GM19238 (cell line): ENCODE data around the gene TTLL7.
"Not testable (repeated sequence)": the region's sequence is repeated elsewhere in the genome, so short reads cannot be mapped to it uniquely, and the experiment has no call there.

Source experiments
- DNase-seq: peaks from one replicate; pipeline ENCODE4 v3.0.0; 2011; ENCODE audit warnings: low spot score; ENCODE audit not compliant: insufficient read length

Gene TTLL7

GRCh38 chr1:83996621-83997020 lies 2.3 kb downstream of the TTLL7 start:
- no peak for DNase-seq

- no peak for DNase-seq
These were observed 2.7 kb downstream of the TTLL7 start for GRCh38 chr1:83996191-83996590.

DNA sequence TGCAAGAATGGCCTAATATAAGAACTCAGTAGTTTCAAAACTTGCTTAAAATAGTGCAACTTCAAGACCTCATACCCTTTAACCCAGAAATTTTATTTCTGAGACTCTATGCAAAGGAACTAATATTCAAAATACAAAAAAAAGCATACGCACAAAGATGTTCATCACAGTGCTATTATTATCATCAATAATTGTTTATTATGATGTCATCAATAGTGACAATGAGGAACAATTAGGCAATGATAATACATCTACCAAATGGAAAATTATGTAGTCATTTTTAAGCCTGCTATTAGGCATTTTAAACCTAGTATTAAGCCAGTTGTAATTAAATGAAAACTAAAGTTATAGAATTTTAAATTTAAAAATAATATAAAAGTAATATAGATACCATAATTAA lies 3.3 kb downstream of the TTLL7 start:
- no peak for DNase-seq

DNA sequence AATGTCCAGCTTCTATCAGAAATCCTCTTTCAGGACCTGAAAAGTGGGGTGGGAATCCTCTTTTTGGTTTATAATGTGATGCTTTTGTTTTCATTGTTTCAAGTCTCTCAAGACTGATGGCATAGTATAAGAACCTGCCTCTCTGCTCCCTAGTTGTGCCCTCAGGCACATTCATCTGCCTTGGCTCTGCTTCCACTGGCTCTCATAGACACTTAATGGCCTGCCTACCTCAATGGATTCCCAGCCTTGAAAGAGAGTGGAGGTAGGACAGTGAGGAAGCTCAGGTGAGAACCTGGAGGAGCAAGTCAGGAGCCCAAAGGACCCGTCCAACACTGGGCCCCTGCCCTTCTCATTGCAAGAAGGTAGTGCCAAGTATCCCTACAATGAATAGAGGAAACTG lies 4.8 kb downstream of the TTLL7 start:
- DNase-seq = no peak

DNA sequence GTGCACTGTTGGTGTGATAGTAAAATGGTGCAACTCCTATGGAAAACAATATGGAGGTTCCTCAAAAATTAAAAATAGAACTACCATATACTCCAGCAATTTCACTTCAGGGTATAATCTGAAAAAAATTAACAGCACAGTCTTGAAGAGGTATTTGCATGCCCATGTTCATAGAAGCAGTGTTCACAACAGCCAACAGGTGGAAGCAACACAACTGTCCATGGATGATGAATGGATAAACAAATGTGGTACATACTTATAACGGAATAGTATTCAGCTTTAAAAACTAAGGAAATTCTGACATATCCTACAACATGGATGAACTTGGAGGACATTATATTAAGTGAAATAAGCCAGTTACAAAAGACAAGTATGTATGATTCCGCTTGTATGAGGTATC lies 8.2 kb downstream of the TTLL7 start:
- no peak for DNase-seq

DNA sequence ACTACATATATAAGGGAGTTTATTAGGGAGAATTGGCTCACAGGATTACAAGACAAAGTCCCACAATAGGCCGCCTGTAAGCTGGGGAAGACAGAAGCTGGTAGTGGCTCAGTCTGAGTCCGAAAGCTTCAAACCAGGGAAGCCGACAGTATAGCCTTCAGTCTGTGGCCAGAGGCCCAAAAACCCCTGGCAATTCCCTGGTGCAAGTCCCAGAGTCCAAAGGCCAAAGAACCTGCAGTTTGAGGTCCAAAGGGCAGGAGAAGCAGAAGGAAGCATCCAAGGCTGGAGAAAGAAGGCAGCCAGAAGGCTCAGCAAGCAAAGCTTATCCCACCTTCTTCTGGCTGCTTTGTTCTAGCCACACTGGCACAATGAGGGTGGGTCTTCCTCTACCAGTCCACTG lies 13.9 kb downstream of the TTLL7 start:
- DNase-seq = no peak

DNA sequence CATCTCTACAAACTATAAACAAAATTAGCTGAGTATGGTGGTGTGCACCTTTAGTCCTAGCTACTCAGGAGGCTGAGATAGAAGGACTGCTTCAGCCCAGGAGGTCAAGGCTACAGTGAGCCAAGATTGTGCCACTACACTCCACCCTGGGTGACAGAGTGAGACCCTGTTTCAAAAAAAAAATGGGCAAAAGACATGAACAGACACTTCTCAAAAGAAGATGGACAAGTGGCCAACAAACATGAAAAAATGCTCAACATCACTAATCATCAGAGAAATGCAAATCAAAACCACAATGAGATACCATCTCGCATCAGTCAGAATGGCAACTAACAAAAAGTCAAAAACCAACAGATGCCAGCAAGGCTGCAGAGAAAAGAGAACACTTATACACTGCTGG lies 15.0 kb downstream of the TTLL7 start:
- DNase-seq = not testable (repeated sequence)

DNA sequence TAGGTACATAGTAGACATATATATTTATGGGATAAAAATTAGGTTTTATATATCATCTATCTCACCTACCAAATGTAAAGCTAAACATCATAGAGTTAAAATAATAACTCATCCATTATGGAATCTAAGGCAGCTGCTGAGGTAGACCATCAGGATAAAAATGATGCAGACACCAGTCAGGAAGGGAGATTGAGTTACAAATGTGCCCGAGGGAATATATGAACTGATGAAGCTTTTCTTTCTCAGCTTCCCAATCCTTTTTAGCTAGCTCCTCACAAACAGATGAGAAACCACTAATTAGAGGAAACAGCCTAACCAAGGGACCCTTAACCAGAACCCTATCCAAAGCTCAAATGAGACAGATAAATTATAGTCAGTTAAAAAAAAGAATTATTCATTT lies 20.9 kb downstream of the TTLL7 start:
- no peak for DNase-seq

GRCh38 chr1:83976920-83977319 lies 22.0 kb downstream of the TTLL7 start:
- DNase-seq = no peak

- no peak for DNase-seq
These were observed 28.1 kb downstream of the TTLL7 start for GRCh38 chr1:83970802-83971201.

DNA sequence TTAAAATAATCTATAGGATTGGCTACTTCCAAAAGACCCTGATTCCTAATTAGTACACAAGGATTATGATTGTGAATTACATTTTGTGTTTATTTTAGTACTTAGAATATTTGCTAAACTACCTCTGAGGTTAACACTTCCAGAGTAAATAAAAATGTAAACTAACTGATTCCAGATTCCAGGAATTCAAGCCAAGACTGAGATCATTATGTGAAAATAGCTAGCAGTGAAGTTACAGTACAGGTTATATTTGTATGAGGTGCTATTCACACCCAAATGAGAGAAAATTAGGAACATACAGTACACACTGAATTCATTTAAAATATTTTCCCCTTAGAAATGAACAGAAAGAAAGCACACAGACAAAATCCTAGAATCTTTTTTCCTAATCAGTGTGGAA lies 28.8 kb downstream of the TTLL7 start:
- DNase-seq = no peak

DNA sequence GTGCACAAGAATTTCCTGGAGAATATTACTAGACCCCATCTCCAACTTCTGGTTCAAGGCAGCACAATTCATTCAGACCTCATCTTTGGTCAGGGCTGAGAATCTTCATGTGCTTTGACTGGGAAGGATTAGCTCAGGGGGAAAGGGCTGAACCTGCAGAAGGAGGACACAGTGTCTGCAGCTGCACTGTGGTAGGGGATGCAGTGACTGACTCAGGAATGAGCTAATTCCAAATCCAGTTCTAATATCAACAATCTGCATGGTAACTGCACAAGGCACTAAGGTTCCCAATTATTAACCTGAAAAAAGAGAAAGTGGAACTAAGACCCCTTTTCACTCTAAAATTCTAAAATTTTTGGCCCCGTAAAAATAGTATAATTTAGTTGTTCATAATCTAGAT lies 31.6 kb downstream of the TTLL7 start:
- DNase-seq = no peak

- no peak for DNase-seq
These were observed 34.8 kb downstream of the TTLL7 start for GRCh38 chr1:83964153-83964552.

DNA sequence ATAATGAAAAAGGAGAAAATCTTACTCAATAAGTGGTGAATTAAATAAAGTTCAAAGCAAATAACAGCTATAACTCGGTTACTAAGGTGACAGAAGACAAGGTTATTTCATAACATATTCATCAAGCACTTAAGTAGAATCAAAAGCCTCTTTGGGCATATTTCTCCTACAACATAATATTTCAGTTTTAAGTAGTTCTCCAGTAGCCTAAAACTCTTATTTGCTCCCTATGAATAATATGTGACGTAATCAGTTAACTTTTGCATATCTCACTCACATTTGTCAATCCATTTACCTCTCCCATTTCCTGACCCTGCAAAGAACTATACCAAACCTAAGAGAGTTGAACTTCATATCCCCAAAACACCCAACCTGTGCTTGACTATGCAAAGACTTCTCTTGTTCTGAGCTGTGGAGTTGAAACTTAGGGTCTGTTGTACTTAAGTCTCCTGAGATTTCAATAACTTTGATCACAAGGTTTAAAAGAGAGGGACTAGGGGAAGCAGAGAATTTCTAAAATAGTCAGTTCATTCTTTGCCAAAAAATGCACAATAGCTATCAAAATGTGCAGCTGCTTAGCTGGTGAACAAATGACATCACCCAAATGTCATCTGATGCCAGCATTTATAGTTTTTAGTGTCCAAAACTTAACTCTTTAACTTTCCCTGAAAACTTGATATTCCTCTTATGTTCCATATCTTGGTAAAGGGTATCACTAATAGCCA lies 37.2 kb downstream of the TTLL7 start:
- no peak for DNase-seq

- DNase-seq = no peak
These were observed 38.2 kb downstream of the TTLL7 start for GRCh38 chr1:83960669-83961277.

- DNase-seq = no peak
These were observed 39.0 kb downstream of the TTLL7 start for GRCh38 chr1:83959824-83960498.

GRCh38 chr1:83958704-83959103 lies 40.2 kb downstream of the TTLL7 start:
- DNase-seq = no peak

- no peak for DNase-seq
These were observed 44.6 kb downstream of the TTLL7 start for GRCh38 chr1:83954166-83954823.

- no peak for DNase-seq
These were observed 48.7 kb downstream of the TTLL7 start for GRCh38 chr1:83950106-83950661.

- DNase-seq = no peak
These were observed 56.0 kb downstream of the TTLL7 start for GRCh38 chr1:83942914-83943313.

DNA sequence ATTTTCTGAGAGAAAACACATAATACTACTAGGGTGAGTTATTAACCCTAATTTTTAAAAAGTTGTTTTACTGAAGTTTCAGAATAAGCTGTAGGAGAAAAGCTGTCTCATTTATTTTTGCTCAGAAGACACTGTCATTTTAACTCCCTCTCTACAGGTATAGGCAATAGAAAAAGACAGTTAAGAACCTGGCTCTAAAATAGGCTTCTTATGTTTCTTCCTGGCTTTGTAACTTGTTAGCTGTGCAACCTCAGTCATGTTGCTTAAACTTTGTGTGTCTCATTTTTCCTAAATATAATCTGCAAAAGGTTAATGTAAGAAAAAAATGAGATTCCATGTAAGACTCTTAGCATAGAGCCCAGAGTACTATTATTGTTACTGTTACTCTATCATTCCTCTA lies 64.4 kb downstream of the TTLL7 start:
- DNase-seq = no peak

DNA sequence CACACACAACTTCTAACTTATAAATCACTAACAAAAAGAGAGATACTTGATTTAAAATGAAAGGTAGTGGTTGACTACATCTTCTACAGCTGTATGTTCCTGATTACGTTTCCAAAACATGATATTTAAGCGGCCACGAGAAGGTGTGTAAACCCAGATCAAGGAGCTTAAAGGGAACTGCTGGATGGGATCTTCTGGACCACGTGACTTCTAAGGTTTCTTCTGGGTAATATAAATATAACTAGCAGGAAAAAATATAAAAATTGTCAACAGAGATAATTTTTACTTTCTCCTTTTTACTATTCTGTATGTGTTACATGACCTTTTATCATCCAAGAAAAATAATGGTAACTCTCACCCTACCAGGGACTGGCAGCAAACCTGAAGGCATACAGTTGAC lies 66.2 kb downstream of the TTLL7 start:
- DNase-seq = no peak
